OCI-LY3 (cell line): ENCODE measurements around the gene CDH4.
"Not testable (repeated sequence)": the region's sequence is repeated elsewhere in the genome, so short reads cannot be mapped to it uniquely, and the experiment has no call there.

Experiments used
- CTCF ChIP-seq: fragments of 200-600, 300-600 bp; sonication (generic); IDR thresholded peaks from 2 replicates; pipeline ENCODE4 v1.5.1; 2014; ENCODE audit warnings: antibody characterized with exemption, low read length, low read depth
- EZH2phosphoT487 ChIP-seq: fragments of 200-600 bp; shearing (Covaris generic); IDR thresholded peaks from 2 replicates; pipeline ENCODE4 v1.6.1; 2018; ENCODE audit warnings: antibody characterized with exemption, mixed run types, low read depth

DNA sequence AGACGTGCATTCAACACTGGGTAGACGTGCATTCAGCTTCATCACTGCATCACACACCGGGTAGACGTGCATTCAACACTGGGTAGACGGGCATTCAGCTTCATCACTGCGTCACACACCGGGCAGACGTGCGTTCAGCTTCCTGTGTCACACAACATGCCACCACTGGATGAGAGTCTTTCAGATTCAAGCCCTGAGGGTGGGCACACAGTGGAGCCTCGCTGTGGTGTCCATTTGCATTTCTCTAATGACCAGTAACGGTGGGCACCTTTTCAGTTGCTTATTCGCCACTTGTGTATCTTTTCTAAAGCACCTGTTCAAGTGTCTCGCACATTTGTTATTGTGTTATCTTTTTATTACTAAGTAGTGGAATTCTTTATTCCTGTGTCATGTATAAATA is 719.5 kb downstream of the CDH4 start:
- not testable (repeated sequence) for TF ChIP-seq CTCF, EZH2phosphoT487
